GM12874 (cell line): ENCODE measurements around the gene HOXB7.

Experiments
- TF ChIP-seq, protein P1 (sequence below): IDR thresholded peaks from 2 replicates; pipeline ENCODE4 v1.5.1; 2011; ENCODE audit warnings: low read depth, mild to moderate bottlenecking, control low read depth, low read length, moderate library complexity; ENCODE audit not compliant: insufficient read depth

HOXB7 gene

GRCh38 chr17:48564188-48565021, 46.4 kb downstream of the HOXB7 start:
- TF ChIP-seq, protein P1, sequence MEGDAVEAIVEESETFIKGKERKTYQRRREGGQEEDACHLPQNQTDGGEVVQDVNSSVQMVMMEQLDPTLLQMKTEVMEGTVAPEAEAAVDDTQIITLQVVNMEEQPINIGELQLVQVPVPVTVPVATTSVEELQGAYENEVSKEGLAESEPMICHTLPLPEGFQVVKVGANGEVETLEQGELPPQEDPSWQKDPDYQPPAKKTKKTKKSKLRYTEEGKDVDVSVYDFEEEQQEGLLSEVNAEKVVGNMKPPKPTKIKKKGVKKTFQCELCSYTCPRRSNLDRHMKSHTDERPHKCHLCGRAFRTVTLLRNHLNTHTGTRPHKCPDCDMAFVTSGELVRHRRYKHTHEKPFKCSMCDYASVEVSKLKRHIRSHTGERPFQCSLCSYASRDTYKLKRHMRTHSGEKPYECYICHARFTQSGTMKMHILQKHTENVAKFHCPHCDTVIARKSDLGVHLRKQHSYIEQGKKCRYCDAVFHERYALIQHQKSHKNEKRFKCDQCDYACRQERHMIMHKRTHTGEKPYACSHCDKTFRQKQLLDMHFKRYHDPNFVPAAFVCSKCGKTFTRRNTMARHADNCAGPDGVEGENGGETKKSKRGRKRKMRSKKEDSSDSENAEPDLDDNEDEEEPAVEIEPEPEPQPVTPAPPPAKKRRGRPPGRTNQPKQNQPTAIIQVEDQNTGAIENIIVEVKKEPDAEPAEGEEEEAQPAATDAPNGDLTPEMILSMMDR, result no peak

DNA sequence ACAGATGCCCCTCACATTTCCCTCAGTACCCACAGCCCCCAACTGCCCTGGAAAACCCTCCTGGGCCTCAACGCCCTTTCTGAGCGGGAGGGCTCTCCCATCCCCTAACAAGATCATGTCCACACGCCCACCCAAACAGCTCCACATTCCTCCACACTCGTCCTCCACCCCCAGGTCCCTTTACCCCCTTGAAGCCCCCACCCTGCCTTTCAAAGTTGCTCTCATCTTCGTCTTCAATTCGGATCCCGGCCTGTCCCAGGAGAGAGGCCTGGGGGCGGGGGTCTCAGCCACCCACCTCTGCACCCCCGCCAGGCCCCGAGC, 47.0 kb downstream of the HOXB7 start:
- TF ChIP-seq, protein P1, result no peak

- TF ChIP-seq, protein P1, result no peak
These were observed 47.4 kb downstream of the HOXB7 start for GRCh38 chr17:48563385-48563838.

GRCh38 chr17:48562934-48563333, 47.9 kb downstream of the HOXB7 start:
- TF ChIP-seq, protein P1, result no peak

- TF ChIP-seq, protein P1, result peak; percentile 65
These were observed 48.7 kb downstream of the HOXB7 start for GRCh38 chr17:48561884-48562810.

GRCh38 chr17:48559840-48560817, 50.7 kb downstream of the HOXB7 start:
- TF ChIP-seq, protein P1, result no peak
